PFSK-1 (cell line): ENCODE data around the gene ZNF267.

Experiments used
- FOXP2 ChIP-seq: optimal IDR thresholded peaks from 2 replicates; pipeline ENCODE3; 2011; ENCODE audit warnings: borderline replicate concordance, control low read depth, inconsistent platforms; ENCODE audit not compliant: insufficient read depth; ENCODE audit errors: extremely low read length, extremely low read depth
- POLR2AphosphoS5 ChIP-seq: IDR thresholded peaks from 2 replicates; pipeline ENCODE4 v1.6.1; 2012; ENCODE audit warnings: low read depth, mild to moderate bottlenecking, control low read depth, low read length, moderate library complexity
- SIN3A ChIP-seq: IDR thresholded peaks from 2 replicates; pipeline ENCODE4 v1.6.1; 2012; ENCODE audit warnings: mild to moderate bottlenecking, low read length, moderate library complexity, borderline replicate concordance; ENCODE audit not compliant: insufficient read depth
- TAF1 ChIP-seq: IDR thresholded peaks from 2 replicates; pipeline ENCODE4 v1.6.1; 2012; ENCODE audit warnings: low read length, control low read depth, borderline replicate concordance; ENCODE audit not compliant: insufficient read depth
- TF ChIP-seq, protein P1 (sequence below), 2 experiments: IDR thresholded peaks; 2 replicates each; pipeline versions ENCODE4 v1.6.1 to v1.8.0; 2011 to 2012; ENCODE audit warnings: low read depth in 2 of 2, low read length in 2 of 2, control low read depth in 1 of 2, inconsistent platforms in 1 of 2, mild to moderate bottlenecking in 1 of 2, moderate library complexity in 1 of 2; ENCODE audit not compliant: insufficient read depth in 1 of 2

ZNF267 gene

DNA sequence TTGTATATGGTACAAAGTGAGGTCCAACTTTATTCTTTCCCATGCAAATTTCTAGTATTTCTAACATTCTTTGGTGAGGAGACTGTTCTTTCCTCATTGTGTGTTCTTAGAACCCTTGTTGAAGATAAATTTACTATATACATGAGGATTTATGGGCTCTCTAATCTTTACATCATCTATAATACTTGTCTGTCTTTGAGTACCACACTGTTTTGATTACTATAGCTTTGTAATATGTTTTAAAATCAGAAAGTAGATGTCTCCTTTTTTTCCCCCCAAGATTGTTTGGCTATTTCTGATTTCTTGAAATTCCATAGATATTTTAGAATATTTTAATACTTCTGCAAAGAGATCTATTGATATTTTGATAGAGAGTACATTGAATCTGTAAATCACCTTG is 23.7 kb downstream of the ZNF267 start:
- TF ChIP-seq FOXP2 (no peak), TAF1 (no peak), SIN3A (no peak), POLR2AphosphoS5 (no peak)
- TF ChIP-seq, protein P1, sequence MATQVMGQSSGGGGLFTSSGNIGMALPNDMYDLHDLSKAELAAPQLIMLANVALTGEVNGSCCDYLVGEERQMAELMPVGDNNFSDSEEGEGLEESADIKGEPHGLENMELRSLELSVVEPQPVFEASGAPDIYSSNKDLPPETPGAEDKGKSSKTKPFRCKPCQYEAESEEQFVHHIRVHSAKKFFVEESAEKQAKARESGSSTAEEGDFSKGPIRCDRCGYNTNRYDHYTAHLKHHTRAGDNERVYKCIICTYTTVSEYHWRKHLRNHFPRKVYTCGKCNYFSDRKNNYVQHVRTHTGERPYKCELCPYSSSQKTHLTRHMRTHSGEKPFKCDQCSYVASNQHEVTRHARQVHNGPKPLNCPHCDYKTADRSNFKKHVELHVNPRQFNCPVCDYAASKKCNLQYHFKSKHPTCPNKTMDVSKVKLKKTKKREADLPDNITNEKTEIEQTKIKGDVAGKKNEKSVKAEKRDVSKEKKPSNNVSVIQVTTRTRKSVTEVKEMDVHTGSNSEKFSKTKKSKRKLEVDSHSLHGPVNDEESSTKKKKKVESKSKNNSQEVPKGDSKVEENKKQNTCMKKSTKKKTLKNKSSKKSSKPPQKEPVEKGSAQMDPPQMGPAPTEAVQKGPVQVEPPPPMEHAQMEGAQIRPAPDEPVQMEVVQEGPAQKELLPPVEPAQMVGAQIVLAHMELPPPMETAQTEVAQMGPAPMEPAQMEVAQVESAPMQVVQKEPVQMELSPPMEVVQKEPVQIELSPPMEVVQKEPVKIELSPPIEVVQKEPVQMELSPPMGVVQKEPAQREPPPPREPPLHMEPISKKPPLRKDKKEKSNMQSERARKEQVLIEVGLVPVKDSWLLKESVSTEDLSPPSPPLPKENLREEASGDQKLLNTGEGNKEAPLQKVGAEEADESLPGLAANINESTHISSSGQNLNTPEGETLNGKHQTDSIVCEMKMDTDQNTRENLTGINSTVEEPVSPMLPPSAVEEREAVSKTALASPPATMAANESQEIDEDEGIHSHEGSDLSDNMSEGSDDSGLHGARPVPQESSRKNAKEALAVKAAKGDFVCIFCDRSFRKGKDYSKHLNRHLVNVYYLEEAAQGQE (IDR thresholded peaks at IDR 0.05; ENCODE audit: insufficient read depth in 1 of 2, low read depth in 2 of 2, low read length in 2 of 2): no peak

DNA sequence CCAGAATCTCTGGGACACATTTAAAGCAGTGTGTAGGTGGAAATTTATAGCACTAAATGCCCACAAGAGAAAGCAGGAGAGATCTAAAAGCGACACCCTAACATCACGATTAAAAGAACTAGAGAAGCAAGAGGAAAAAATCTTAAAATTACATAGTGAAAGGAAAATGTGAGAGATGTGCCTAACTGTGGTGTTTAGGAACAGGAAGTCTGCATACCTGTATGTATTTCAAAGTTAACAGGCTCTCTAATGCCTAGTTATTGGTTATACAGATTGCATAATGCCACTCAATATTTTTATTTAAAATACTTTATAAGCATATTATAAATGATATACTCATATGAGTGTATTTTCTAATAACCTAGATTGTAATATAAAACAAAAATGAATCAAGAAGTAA is 25.9 kb downstream of the ZNF267 start:
- TF ChIP-seq SIN3A (no peak), POLR2AphosphoS5 (no peak), FOXP2 (no peak), TAF1 (no peak)
- TF ChIP-seq, protein P1 (IDR thresholded peaks at IDR 0.05; ENCODE audit: insufficient read depth in 1 of 2, low read depth in 2 of 2, low read length in 2 of 2): no peak

DNA sequence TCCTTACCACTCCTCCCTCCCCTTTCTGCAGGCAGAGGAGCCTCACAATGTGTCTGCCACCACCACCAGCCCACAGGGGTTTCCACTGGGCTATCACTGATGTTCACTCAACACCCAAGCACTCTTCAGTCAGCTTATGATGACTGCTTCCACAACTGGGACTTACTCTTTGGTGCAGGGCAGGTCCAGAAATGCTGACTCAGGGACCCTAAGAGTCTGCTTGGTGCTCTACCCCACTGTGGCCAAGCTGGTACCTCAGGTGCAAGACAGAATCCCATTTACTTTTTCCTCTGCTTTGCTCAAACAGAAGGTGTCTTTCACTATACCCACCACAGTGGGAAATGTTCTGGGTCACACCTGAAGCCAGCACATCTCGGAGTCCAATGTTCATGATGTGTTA is 40.1 kb downstream of the ZNF267 start:
- TF ChIP-seq TAF1: no peak
- TF ChIP-seq FOXP2: no peak
- TF ChIP-seq POLR2AphosphoS5: no peak
- no peak for TF ChIP-seq SIN3A
- TF ChIP-seq, protein P1 (IDR thresholded peaks at IDR 0.05; ENCODE audit: insufficient read depth in 1 of 2, low read depth in 2 of 2, low read length in 2 of 2): no peak

DNA sequence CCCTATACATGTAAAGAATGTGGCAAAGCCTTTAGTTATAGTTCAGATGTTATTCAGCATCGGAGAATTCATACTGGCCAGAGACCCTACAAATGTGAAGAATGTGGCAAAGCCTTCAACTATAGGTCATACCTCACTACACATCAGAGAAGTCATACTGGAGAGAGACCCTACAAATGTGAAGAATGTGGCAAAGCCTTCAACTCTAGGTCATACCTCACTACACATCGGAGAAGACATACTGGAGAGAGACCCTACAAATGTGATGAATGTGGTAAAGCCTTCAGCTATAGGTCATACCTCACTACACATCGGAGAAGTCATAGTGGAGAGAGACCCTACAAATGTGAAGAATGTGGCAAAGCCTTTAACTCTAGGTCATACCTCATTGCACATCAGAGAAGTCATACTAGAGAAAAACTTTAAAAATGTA is 42.5 kb downstream of the ZNF267 start:
- TF ChIP-seq, protein P1 (IDR thresholded peaks at IDR 0.05; ENCODE audit: insufficient read depth in 1 of 2, low read depth in 2 of 2, low read length in 2 of 2): no peak
- TF ChIP-seq SIN3A (no peak), POLR2AphosphoS5 (no peak), FOXP2 (no peak), TAF1 (no peak)

DNA sequence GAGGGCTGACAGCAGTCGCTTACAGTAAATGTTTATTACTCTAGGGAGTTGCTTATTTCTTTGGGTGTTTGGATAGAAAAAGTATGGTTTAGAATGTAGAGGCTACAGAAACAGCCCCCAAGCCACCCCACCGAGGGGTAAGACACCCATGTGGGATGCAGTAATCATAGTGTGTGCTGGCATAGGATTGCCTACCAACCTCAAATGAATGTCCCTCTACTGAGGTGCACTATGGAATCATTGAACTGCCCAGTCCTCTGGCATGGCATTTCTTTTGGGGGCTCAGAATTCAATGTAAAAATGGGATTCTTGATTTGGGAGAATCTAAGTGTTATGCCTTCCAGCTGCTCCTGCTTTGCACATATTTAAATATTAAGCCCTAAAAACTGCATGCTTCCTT is 46.8 kb downstream of the ZNF267 start:
- TF ChIP-seq, protein P1 (IDR thresholded peaks at IDR 0.05; ENCODE audit: insufficient read depth in 1 of 2, low read depth in 2 of 2, low read length in 2 of 2): no peak
- no peak for TF ChIP-seq POLR2AphosphoS5
- TF ChIP-seq FOXP2: no peak
- no peak for TF ChIP-seq TAF1
- no peak for TF ChIP-seq SIN3A
